ENCODE data around the gene OVOL2. TPM values are rescaled to one million over a fixed set of nuclear protein-coding genes. Genes with fewer than 3 reads are reported as not detected.
"Not testable (repeated sequence)": the region's sequence is repeated elsewhere in the genome, so short reads cannot be mapped to it uniquely, and the experiment has no call there.

OVOL2 gene
- total RNA-seq, 2 experiments from 2014 or later = not detected

DNA sequence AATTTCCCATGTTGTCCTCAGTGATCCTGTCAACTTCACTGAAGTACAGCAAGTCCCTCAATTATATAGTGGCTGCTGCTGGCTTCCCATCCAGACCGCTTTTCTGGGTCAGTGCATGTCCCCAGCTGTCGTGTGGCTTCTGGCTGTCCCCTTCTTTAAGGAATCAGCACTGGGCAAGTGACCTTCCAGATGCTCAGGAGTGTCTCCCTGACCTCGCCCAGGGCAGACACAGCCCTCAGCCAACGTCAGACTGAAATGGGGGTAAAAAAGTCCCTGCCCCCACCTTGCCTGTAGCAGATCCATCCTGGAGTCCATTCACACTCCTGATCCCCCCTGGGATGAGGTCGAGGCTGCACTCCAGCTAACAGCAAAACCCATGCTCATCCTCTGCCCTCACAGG, 23.7 kb downstream of the OVOL2 start:
- Mint-ChIP-seq H3K9me3 (no peaks in the 10 kb centered on the region), H3K4me3 (no peak overlapping the region), H3K4me1 (ENCODE audit: low read depth) (no peaks in the 10 kb centered on the region), H3K27me3 (peaks cover 5% of the 10 kb centered on the region), H3K27ac (no peak overlapping the region), H3K36me3 (ENCODE audit: low read depth) (no peaks in the 10 kb centered on the region)
- DNase-seq = no peak
- ChIA-PET CTCF (no interaction called here), POLR2A (interaction anchor here (0.6 kb wide), 1 partner anchor 17 kb away, joined by 3 read pairs; no protein-coding TSS in a partner anchor)
- intact Hi-C loops (cut with micrococcal nuclease) = no loop called here
- TF ChIP-seq, protein P1, sequence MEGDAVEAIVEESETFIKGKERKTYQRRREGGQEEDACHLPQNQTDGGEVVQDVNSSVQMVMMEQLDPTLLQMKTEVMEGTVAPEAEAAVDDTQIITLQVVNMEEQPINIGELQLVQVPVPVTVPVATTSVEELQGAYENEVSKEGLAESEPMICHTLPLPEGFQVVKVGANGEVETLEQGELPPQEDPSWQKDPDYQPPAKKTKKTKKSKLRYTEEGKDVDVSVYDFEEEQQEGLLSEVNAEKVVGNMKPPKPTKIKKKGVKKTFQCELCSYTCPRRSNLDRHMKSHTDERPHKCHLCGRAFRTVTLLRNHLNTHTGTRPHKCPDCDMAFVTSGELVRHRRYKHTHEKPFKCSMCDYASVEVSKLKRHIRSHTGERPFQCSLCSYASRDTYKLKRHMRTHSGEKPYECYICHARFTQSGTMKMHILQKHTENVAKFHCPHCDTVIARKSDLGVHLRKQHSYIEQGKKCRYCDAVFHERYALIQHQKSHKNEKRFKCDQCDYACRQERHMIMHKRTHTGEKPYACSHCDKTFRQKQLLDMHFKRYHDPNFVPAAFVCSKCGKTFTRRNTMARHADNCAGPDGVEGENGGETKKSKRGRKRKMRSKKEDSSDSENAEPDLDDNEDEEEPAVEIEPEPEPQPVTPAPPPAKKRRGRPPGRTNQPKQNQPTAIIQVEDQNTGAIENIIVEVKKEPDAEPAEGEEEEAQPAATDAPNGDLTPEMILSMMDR (IDR thresholded peaks at IDR 0.05) = no peak
- no peak for ATAC-seq

- Mint-ChIP-seq H3K27ac (no peak overlapping the region), H3K4me3 (no peak overlapping the region), H3K4me1 (ENCODE audit: low read depth) (no peaks in the 10 kb centered on the region), H3K9me3 (no peaks in the 10 kb centered on the region), H3K36me3 (ENCODE audit: low read depth) (no peaks in the 10 kb centered on the region), H3K27me3 (peaks cover 4% of the 10 kb centered on the region)
- no peak for ATAC-seq
- intact Hi-C loops (cut with micrococcal nuclease) = no loop called here
- no peak for DNase-seq
- TF ChIP-seq, protein P1 (IDR thresholded peaks at IDR 0.05) = no peak
- ChIA-PET CTCF (no interaction called here), POLR2A (no interaction called here)
These were observed 24.5 kb downstream of the OVOL2 start for GRCh38 chr20:18032977-18033892.

DNA sequence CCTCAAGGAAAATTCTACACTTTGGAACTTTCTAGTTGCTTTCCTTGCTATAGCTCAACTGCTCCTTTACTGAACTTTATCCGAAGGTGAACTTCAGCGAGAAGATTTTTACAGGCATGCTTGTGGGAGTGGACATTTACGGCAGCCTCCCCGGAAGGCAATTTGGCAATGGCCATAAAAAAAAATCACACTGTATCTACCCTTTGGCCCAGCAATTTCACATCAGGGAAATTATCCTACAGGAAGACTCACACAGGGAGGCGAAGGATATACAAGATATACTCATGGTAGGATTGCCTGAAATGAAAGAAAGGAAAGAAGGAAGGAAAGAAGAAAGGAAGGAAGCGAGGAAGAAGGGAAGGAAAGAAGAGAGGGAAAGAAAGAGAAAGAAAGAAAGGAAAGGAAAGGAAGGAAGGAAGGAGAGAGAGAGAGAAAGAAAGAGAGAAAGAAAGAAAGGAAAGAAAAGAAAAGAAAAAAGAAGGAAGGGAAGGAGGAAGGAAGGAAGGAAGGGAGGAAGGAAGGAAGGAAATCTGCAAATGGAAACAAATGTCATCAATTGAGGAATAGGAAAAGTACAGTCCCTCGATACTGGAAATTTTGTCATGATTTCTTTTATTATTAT, 25.7 kb downstream of the OVOL2 start:
- TF ChIP-seq, protein P1 (IDR thresholded peaks at IDR 0.05) = no peak
- no peak overlapping the region for H3K4me3 Mint-ChIP-seq
- ChIA-PET POLR2A (no interaction called here), CTCF (no interaction called here)
- ATAC-seq (no peak), DNase-seq (no peak)
- no peak overlapping the region for H3K27ac Mint-ChIP-seq
- intact Hi-C loops (cut with micrococcal nuclease) = no loop called here
- H3K36me3 Mint-ChIP-seq (ENCODE audit: low read depth) = no peaks in the 10 kb centered on the region
- no peaks in the 10 kb centered on the region for H3K9me3 Mint-ChIP-seq
- H3K27me3 Mint-ChIP-seq = peaks cover 1% of the 10 kb centered on the region
- no peaks in the 10 kb centered on the region for H3K4me1 Mint-ChIP-seq (ENCODE audit: low read depth)

DNA sequence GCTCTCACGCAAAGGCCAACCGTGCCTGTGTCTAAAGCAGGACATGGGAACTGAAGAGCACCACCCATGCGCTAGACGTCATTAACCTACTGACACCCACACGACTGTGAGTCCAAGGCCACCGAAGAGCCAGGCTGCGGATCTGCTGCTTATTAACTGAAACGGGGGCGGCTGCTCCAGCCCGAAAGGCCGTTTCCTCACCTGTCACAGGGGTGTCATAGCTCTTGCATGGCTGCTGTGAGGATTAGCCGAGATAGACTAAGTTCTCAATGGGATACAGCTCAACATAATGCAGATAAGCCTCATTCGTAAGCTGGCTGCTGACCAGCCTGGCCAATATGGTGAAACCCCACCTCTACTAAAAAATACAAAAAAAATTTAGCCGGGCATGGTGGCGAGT, 26.7 kb downstream of the OVOL2 start:
- H3K4me1 Mint-ChIP-seq (ENCODE audit: low read depth) = no peaks in the 10 kb centered on the region
- CTCF ChIA-PET = no interaction called here
- no peak overlapping the region for H3K4me3 Mint-ChIP-seq
- TF ChIP-seq, protein P1 (IDR thresholded peaks at IDR 0.05) = no peak
- intact Hi-C loops (cut with micrococcal nuclease) = no loop called here
- no peaks in the 10 kb centered on the region for H3K9me3 Mint-ChIP-seq
- ATAC-seq = no peak
- no peaks in the 10 kb centered on the region for H3K36me3 Mint-ChIP-seq (ENCODE audit: low read depth)
- DNase-seq = no peak
- POLR2A ChIA-PET = no interaction called here
- H3K27me3 Mint-ChIP-seq = peaks cover 1% of the 10 kb centered on the region
- no peak overlapping the region for H3K27ac Mint-ChIP-seq

- intact Hi-C loops (cut with micrococcal nuclease) = no loop called here
- TF ChIP-seq, protein P1 (IDR thresholded peaks at IDR 0.05) = no peak
- Mint-ChIP-seq H3K9me3 (no peaks in the 10 kb centered on the region), H3K36me3 (ENCODE audit: low read depth) (no peaks in the 10 kb centered on the region), H3K27me3 (peaks cover 3% of the 10 kb centered on the region), H3K4me1 (ENCODE audit: low read depth) (no peaks in the 10 kb centered on the region), H3K27ac (no peak overlapping the region), H3K4me3 (no peak overlapping the region)
- ATAC-seq = no peak
- DNase-seq = no peak
- ChIA-PET POLR2A (no interaction called here), CTCF (no interaction called here)
These were observed 27.7 kb downstream of the OVOL2 start for GRCh38 chr20:18030020-18030419.

GRCh38 chr20:18027011-18027410, 30.7 kb downstream of the OVOL2 start:
- POLR2A ChIA-PET; H3K36me3 Mint-ChIP-seq (ENCODE audit: low read depth); DNase-seq; H3K27ac Mint-ChIP-seq; H3K27me3 Mint-ChIP-seq; ATAC-seq; CTCF ChIA-PET; H3K4me1 Mint-ChIP-seq (ENCODE audit: low read depth); H3K9me3 Mint-ChIP-seq; H3K4me3 Mint-ChIP-seq; intact Hi-C loops (cut with micrococcal nuclease): not testable (repeated sequence)
